AG10803 (cell line): Measurements from ENCODE around the gene RPE65.

Source experiments
- DNase-seq: peaks from one replicate; pipeline ENCODE4 v3.0.0; 2010; ENCODE audit warnings: low read depth
- H3K4me3 ChIP-seq: 2 replicates; pipeline ENCODE4 v1.5.1; 2011; ENCODE audit warnings: mild to moderate bottlenecking, low read length, control low read depth
- CTCF ChIP-seq: conservative IDR thresholded peaks from 2 replicates; pipeline ENCODE4 v1.5.1; 2011; ENCODE audit warnings: mild to moderate bottlenecking, low read length, control low read depth, inconsistent platforms

The RPE65 gene

GRCh38 chr1:68384872-68385411 is 64.8 kb downstream of the RPE65 start:
- DNase-seq = peak; percentile 70
- no peak overlapping the region for H3K4me3 ChIP-seq

GRCh38 chr1:68384321-68384813 is 65.4 kb downstream of the RPE65 start:
- TF ChIP-seq CTCF = peak; percentile 60
- H3K4me3 ChIP-seq = no peak overlapping the region
- DNase-seq = peak; percentile 99

More at GRCh38 chr1:68384872-68385411, 64.8 kb downstream of the RPE65 start:
- no peak for TF ChIP-seq CTCF

- no peak for TF ChIP-seq CTCF
Observed at GRCh38 chr1:68383092-68383491, 66.7 kb downstream of the RPE65 start.

GRCh38 chr1:68379085-68379478 is 70.7 kb downstream of the RPE65 start:
- DNase-seq = no peak
- H3K4me3 ChIP-seq = no peak overlapping the region
- TF ChIP-seq CTCF = no peak

More at GRCh38 chr1:68383092-68383491, 66.7 kb downstream of the RPE65 start:
- no peak overlapping the region for H3K4me3 ChIP-seq
- no peak for DNase-seq
